Spleen (tissue), 11 donors: Measurements from ENCODE around the gene COL25A1. TPM values are rescaled to one million over a fixed set of nuclear protein-coding genes. Genes with fewer than 3 reads are reported as not detected.

Experiments
- DNase-seq: peaks from one replicate; pipeline ENCODE4 v3.0.0-alpha.2; 2020
- H3K27ac ChIP-seq, 8 donors: fragments of 200-600 bp; sonication (generic) in 7 of 8; 1 replicate in 4 of 8; 2 replicates in 4 of 8; pipeline versions ENCODE4 v1.5.0 to v1.8.0; 2016 to 2021; ENCODE audit warnings: inconsistent platforms in 4 of 8, mild to moderate bottlenecking in 4 of 8, moderate library complexity in 1 of 8
- H3K27me3 ChIP-seq, 7 donors: fragments of 200-600 bp; sonication (generic) in 6 of 7; replicated peaks in 1 of 7; 1 replicate in 4 of 7; 2 replicates in 3 of 7; pipeline versions ENCODE4 v1.5.0 to v1.8.0; 2016 to 2021; ENCODE audit warnings: inconsistent platforms in 3 of 7, mild to moderate bottlenecking in 1 of 7
- H3K36me3 ChIP-seq, 6 donors: fragments of 200-600 bp; sonication (generic) in 5 of 6; 1 replicate in 4 of 6; 2 replicates in 2 of 6; pipeline versions ENCODE4 v1.5.0 to v1.8.0; 2016 to 2021; ENCODE audit warnings: inconsistent platforms in 2 of 6
- H3K4me1 ChIP-seq, 6 donors: fragments of 200-600 bp; sonication (generic) in 5 of 6; 1 replicate in 3 of 6; 2 replicates in 3 of 6; pipeline versions ENCODE4 v1.5.0 to v1.8.0; 2016 to 2021; ENCODE audit warnings: inconsistent platforms in 3 of 6
- H3K4me3 ChIP-seq, 8 donors: fragments of 200-600 bp; sonication (generic) in 7 of 8; 1 replicate in 4 of 8; 2 replicates in 4 of 8; pipeline versions ENCODE4 v1.5.0 to v1.8.0; 2016 to 2021; ENCODE audit warnings: inconsistent platforms in 4 of 8, mild to moderate bottlenecking in 4 of 8, moderate library complexity in 2 of 8
- H3K9me3 ChIP-seq, 8 donors: fragments of 200-600 bp; sonication (generic) in 7 of 8; 1 replicate in 4 of 8; 2 replicates in 4 of 8; pipeline versions ENCODE4 v1.5.0 to v1.8.0; 2016 to 2021; ENCODE audit warnings: inconsistent platforms in 4 of 8
- POLR2A ChIP-seq, 3 donors: fragments of 450-650 bp; IDR thresholded peaks; one replicate each; pipeline ENCODE4 v1.5.1; 2017; ENCODE audit warnings: antibody characterized with exemption in 3 of 3, mild to moderate bottlenecking in 1 of 3
- POLR2AphosphoS5 ChIP-seq, 3 donors: sonication (generic); formaldehyde crosslinking; IDR thresholded peaks; one replicate each; pipeline ENCODE4 v1.5.1; 2017; ENCODE audit warnings: antibody characterized with exemption in 3 of 3
- WGBS, 5 donors: extraction: QIAGEN DNeasy Blood & Tissue Kit in 3 of 5; methylation state at CpG; one replicate each; pipeline versions ENCODE4 v1.1.5 to v1.1.7; 2013 to 2018; 5-methylcytosine and 5-hydroxymethylcytosine counted together
- intact Hi-C: fragments of 100-400 bp; cut with DNase I; formaldehyde crosslinking; loops from one replicate; pipeline ENCODE4 v1.15.0; 2023; ENCODE audit warnings: low total_unique reads
- polyA plus RNA-seq, 3 donors: library from polyadenylated mRNA; stranded (reverse); fragments of 200-250 nt; gene quantifications; one replicate each; pipeline ENCODE4 v1.2.1, GENCODE V29; 2013
- total RNA-seq, 7 donors: library from RNA; depleted of rRNA in 3 of 7; stranded (reverse); fragments of >200 nt in 3 of 7; fragmentation: NEBNext Ultra II Directional in 4 of 7; extraction: Animal tissue kit (Norgen Biotek cat#: 25700) in 4 of 7; gene quantifications; one replicate each; pipeline versions ENCODE4 v1.1.0 to v1.2.1, GENCODE V29; 2016 to 2021
- TF ChIP-seq, protein P1 (sequence below), 11 experiments: fragments of 200-600 bp in 7 of 11; fragments of 450-650 bp in 4 of 11; sonication (generic) in 4 of 11; IDR thresholded peaks in 8 of 11; conservative IDR thresholded peaks in 3 of 11; 1 replicate in 7 of 11; 2 replicates in 4 of 11; pipeline versions ENCODE4 v1.4.0 to v1.8.0; 2016 to 2021; ENCODE audit warnings: antibody characterized with exemption in 11 of 11, inconsistent platforms in 4 of 11, mild to moderate bottlenecking in 1 of 11
- donor health status: healthy with polysubstance abuse.
- donor health status: DM: no; HTN: no; CAD: no; lungs with moderate emphysema.
- donor health status: DM: no; HTN: no; CAD: no.
- donor health status: Bipolar disorder and iron deficiency.
- donor health status: healthy.
- donor health status: DM: no; HTN: no; CAD: no.
- donor health status: DM: yes; HTN: yes; CAD: no.

COL25A1 gene
- total and polyA plus RNA-seq, 10 donors: 0.06 to 1.9 (median 0.57) TPM; not detected in 1

DNA sequence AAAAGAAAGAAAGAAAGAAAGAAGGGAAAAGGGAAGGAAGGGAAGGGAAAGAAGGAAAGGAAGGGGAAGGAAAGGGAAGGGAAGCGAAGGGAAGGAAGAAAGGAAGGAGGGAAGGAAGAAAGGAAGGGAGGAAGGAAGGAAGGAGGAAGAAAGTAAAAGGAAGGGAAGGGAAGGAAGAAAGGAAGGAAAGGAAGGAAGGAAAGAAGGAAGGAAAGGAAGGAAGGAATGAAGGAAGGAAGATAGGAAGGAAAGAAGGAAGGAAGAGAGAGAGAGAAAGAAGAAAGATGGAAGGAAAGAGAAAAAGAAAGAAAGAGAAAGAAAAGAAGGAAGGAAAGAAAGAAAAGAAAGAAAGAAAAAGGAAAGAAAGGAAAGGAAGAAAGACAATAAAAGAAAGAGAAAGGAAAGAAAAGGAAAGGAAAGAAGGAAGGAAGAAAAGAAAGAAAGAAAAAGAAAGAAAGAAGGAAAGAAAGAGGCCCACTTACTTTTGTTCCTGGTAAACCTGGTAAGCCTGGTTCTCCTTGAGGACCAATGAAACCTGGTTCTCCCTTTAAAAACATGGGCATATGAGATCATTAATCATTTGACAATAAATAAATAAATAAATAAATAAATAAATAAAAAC lies 433.7 kb downstream of the COL25A1 start:
- Histone ChIP-seq H3K4me1 (no peaks in the 10 kb centered on the region), H3K4me3 (no peak overlapping the region), H3K27ac (no peak overlapping the region), H3K27me3 (no peaks in the 10 kb centered on the region), H3K36me3 (no peaks in the 10 kb centered on the region), H3K9me3 (no peaks in the 10 kb centered on the region)
- no peak for DNase-seq
- TF ChIP-seq POLR2AphosphoS5 (IDR thresholded peaks at IDR 0.05): no peak
- TF ChIP-seq, protein P1, sequence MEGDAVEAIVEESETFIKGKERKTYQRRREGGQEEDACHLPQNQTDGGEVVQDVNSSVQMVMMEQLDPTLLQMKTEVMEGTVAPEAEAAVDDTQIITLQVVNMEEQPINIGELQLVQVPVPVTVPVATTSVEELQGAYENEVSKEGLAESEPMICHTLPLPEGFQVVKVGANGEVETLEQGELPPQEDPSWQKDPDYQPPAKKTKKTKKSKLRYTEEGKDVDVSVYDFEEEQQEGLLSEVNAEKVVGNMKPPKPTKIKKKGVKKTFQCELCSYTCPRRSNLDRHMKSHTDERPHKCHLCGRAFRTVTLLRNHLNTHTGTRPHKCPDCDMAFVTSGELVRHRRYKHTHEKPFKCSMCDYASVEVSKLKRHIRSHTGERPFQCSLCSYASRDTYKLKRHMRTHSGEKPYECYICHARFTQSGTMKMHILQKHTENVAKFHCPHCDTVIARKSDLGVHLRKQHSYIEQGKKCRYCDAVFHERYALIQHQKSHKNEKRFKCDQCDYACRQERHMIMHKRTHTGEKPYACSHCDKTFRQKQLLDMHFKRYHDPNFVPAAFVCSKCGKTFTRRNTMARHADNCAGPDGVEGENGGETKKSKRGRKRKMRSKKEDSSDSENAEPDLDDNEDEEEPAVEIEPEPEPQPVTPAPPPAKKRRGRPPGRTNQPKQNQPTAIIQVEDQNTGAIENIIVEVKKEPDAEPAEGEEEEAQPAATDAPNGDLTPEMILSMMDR (IDR thresholded peaks at IDR 0.05 in 8 of 11, conservative IDR thresholded peaks at IDR 0.05 in 3 of 11): no peak
- no peak for TF ChIP-seq POLR2A (IDR thresholded peaks at IDR 0.05)
- intact Hi-C loops: no loop called here
- 68 to 89% (median 85%) methylated on average over 1 of the region's 1 CpG for WGBS, 5 donors

DNA sequence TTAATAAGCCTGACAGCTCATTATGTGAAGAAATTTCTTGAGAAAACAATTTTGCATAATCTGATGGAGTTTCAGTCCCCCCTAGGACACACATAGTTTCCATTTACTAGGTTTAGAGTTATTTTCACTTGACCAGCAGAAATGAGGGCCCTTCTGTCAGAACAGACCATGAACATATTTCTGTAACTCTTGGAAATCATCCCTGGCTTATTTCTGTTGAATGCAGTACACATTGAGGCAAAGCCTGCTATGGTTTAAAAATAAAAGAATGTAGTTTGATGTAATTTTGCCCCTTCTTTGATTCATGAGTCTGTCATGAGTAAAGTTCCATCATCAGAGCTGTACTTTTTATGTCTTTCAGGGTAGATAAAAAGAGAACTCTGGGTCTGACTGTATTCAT lies 435.0 kb downstream of the COL25A1 start:
- intact Hi-C loops: no loop called here
- H3K4me1 ChIP-seq: no peaks in the 10 kb centered on the region
- DNase-seq: no peak
- TF ChIP-seq, protein P1 (IDR thresholded peaks at IDR 0.05 in 8 of 11, conservative IDR thresholded peaks at IDR 0.05 in 3 of 11): no peak
- TF ChIP-seq POLR2A (IDR thresholded peaks at IDR 0.05) (no peak), POLR2AphosphoS5 (IDR thresholded peaks at IDR 0.05) (no peak)
- H3K27me3 ChIP-seq: no peaks in the 10 kb centered on the region
- no peaks in the 10 kb centered on the region for H3K9me3 ChIP-seq
- H3K36me3 ChIP-seq: no peaks in the 10 kb centered on the region
- H3K4me3 ChIP-seq: no peak overlapping the region
- H3K27ac ChIP-seq: no peak overlapping the region

DNA sequence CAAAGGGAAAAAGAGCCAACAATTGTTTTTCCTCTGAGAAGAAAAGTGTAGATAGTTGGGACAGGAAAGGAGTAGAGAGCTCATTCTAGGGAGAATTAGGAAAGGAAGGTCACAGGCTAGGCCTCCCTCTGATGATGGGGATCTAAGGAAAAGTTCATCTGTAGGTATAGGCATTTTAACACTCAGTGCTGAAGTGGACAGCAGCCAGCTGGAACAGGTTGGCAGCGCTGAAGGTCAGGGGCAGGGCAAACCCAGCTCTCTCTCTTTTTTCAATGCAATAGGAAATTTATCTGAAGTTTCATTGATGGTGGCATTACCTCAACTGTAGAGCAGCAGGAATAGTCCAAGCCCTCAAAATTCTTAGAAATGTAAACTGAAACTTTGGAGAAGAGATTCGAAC lies 441.1 kb downstream of the COL25A1 start:
- no peaks in the 10 kb centered on the region for H3K27me3 ChIP-seq
- H3K36me3 ChIP-seq: no peaks in the 10 kb centered on the region
- no peak for TF ChIP-seq POLR2AphosphoS5 (IDR thresholded peaks at IDR 0.05)
- TF ChIP-seq, protein P1 (IDR thresholded peaks at IDR 0.05 in 8 of 11, conservative IDR thresholded peaks at IDR 0.05 in 3 of 11): no peak
- 57 to 81% (median 66%) methylated on average over 2 of the region's 2 CpGs for WGBS, 5 donors
- H3K4me1 ChIP-seq: no peaks in the 10 kb centered on the region
- H3K4me3 ChIP-seq: no peak overlapping the region
- no peak overlapping the region for H3K27ac ChIP-seq
- DNase-seq: no peak
- intact Hi-C loops: no loop called here
- H3K9me3 ChIP-seq: no peaks in the 10 kb centered on the region

DNA sequence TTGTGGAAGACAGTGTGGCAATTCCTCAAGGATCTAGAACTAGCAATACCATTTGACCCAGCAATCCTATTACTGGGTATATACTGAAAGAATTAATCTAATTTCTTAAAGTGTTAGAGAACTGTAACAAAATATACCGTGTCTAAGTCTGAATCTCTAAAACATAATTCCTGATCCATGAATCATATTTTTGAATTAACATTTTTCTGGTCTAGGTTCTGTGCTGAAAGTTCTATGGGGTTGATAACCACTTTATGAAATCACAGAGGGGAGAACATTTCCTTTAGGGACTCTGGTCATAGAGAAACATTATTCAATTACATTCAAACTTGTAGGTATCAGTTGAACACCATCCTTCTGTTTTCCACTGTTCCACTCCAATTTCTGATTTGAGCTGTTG lies 447.7 kb downstream of the COL25A1 start:
- H3K9me3 ChIP-seq: no peaks in the 10 kb centered on the region
- WGBS, 5 donors: 86 to 98% (median 90%) methylated on average over 1 of the region's 1 CpG
- DNase-seq: no peak
- no peak overlapping the region for H3K4me3 ChIP-seq
- H3K27me3 ChIP-seq: no peaks in the 10 kb centered on the region
- no peak overlapping the region for H3K27ac ChIP-seq
- TF ChIP-seq, protein P1 (IDR thresholded peaks at IDR 0.05 in 8 of 11, conservative IDR thresholded peaks at IDR 0.05 in 3 of 11): no peak
- TF ChIP-seq POLR2AphosphoS5 (IDR thresholded peaks at IDR 0.05): no peak
- no peak for TF ChIP-seq POLR2A (IDR thresholded peaks at IDR 0.05)
- no peaks in the 10 kb centered on the region for H3K36me3 ChIP-seq
- H3K4me1 ChIP-seq: no peaks in the 10 kb centered on the region
- intact Hi-C loops: no loop called here
